GM13977 (cell line): Measurements from ENCODE around the gene AQP11.
A peak's percentile ranks its signal among the peaks of the same experiment; 100 is the strongest.
"Not testable (repeated sequence)": the region's sequence is repeated elsewhere in the genome, so short reads cannot be mapped to it uniquely, and the experiment has no call there.

ENCODE experiments used
- DNase-seq: peaks from one replicate; pipeline ENCODE4 v3.0.0; 2012; ENCODE audit warnings: low spot score
- in situ Hi-C: fragments of 300-500 bp; cut with MboI; formaldehyde crosslinking; loops from one replicate; pipeline ENCODE4 v1.12.0; 2022; ENCODE audit warnings: low sequenced_read_pairs, low pct_unique_long_range_greater_than_20kb, mixed read lengths, inconsistent platforms; ENCODE audit not compliant: unreplicated experiment
- TF ChIP-seq, protein P1 (sequence below): IDR thresholded peaks from 2 replicates; pipeline ENCODE4 v1.5.1; 2012; ENCODE audit warnings: mild to moderate bottlenecking, control low read depth; ENCODE audit not compliant: insufficient read depth; ENCODE audit errors: extremely low read depth, missing control alignments

The AQP11 gene, protein sequence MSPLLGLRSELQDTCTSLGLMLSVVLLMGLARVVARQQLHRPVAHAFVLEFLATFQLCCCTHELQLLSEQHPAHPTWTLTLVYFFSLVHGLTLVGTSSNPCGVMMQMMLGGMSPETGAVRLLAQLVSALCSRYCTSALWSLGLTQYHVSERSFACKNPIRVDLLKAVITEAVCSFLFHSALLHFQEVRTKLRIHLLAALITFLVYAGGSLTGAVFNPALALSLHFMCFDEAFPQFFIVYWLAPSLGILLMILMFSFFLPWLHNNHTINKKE

DNA sequence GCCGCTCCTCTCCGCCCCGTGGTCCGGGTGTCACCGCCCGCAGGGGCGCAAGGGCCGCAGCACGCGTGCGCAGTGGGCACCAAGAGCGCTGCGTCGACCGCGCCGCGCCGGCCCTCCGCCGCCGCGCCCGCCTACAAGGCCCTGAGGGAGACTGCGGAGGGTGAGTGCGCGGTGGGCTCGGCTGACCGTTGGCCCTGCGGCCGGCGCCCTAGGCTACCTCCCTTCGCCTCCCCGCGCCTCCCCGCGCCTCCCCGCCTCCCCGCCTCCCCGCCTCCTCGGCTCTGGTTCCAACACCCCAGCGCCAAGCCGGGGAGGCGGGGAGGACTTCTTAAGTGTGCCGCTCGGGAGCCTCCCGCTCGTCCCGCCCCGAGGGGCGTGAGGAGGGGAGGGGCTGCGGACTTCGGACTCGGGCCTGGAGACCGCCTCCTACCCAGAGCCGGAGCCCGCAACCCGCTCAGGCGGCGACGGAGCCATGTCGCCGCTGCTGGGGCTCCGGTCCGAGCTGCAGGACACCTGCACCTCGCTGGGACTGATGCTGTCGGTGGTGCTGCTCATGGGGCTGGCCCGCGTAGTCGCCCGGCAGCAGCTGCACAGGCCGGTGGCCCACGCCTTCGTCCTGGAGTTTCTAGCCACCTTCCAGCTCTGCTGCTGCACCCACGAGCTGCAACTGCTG, at the start of gene AQP11:
Gene AQP11 (plus strand): TSS at position 433 of the 673 bp plus-strand sequence. CDS start 40 bp downstream, at position 473.
- in situ Hi-C loops, result no loop called here
- DNase-seq, result peak; percentile 93
- TF ChIP-seq, protein P1, sequence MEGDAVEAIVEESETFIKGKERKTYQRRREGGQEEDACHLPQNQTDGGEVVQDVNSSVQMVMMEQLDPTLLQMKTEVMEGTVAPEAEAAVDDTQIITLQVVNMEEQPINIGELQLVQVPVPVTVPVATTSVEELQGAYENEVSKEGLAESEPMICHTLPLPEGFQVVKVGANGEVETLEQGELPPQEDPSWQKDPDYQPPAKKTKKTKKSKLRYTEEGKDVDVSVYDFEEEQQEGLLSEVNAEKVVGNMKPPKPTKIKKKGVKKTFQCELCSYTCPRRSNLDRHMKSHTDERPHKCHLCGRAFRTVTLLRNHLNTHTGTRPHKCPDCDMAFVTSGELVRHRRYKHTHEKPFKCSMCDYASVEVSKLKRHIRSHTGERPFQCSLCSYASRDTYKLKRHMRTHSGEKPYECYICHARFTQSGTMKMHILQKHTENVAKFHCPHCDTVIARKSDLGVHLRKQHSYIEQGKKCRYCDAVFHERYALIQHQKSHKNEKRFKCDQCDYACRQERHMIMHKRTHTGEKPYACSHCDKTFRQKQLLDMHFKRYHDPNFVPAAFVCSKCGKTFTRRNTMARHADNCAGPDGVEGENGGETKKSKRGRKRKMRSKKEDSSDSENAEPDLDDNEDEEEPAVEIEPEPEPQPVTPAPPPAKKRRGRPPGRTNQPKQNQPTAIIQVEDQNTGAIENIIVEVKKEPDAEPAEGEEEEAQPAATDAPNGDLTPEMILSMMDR, result no peak

DNA sequence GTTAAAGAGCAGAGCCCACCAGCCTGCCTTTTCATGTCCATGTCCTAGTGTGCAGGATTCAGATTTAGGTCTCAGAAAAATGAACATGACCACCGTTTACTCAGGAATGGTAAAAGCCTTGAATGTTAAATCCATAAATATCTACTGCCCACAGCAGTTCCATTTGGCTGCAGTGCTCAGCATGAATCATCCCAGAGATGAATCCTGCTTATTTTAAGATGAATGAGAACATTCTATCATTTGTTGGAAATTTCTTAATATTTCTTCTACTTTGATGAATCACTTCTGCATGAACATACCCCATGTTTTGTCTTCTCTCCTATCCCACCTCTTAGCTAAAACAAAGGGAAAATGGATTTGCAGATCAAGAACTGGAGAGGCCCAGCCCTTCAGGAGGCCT, 47.5 kb upstream of the AQP11 start:
- TF ChIP-seq, protein P1, result no peak
- in situ Hi-C loops, result no loop called here
- no peak for DNase-seq

DNA sequence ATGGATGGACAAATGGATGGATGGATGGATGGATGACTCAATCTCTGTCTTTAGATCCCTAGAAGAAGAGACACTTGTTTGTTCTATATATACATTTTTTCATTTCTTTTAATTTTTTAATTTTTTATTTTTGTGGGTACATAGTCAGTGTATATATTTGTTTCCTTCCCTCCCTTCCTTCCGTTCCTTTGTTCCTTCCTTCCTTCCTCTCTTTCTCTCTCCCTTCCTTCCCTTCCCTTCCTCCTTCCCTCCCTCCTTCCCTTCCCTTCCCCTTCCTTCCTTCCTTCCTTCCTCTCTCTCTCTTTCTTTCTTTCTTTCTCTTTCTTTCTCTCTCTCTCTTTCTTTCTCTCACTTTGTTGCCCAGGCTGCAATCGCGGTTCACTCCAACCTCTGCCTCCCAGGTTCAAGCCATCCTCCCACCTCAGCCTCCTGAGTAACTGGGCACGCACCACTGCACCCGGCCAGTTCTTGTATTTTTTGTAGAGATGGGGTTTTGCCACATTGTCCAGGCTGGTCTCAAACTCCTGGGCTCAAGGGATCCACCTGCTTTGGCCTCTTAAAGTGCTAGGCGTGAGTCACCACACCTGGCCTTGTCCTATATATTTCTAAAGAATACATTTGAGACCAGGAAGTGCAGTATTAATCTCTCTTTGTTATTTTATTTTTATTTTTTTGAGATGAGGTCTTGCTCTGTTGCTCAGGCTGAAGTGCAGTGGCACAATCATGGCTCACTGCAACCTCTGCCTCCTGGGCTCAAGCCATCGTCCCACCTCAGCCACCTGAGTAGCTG, 42.5 kb upstream of the AQP11 start:
- DNase-seq, result no peak
- in situ Hi-C loops, result no loop called here
- TF ChIP-seq, protein P1, result no peak

DNA sequence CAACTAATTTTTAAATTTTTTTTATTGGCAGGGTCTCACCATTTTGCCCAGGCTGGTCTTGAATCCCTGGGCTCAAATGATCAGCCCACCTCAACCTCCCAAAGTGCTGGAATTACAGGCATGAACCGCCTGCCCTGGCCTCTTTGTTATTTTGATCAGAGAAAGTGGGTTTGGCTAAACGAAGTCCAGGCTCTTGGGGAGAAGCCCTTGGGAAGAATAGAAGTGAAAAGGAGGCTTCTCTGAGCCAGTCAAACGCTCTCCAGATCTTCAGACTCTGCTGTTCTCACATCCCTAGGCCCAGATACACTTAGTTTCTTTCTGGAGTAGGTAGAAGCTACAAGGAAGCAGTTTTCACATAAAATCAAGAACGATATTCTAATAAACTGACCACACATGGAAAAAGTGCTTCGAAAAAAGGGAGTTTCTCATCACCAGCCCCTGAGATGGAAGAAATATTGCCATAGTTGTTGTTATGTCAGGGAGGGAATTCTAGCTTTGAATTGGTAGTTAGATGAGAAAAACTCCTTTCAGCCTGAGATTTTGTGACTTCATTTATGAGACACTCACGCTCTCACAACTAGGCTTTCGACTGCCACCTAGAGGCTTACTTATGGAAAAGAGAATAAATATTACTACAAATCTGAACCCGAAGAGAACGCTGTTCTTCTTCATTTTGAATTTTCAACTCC, 41.7 kb upstream of the AQP11 start:
- peak; percentile 68 for DNase-seq
- in situ Hi-C loops, result no loop called here
- TF ChIP-seq, protein P1, result peak; percentile 55

DNA sequence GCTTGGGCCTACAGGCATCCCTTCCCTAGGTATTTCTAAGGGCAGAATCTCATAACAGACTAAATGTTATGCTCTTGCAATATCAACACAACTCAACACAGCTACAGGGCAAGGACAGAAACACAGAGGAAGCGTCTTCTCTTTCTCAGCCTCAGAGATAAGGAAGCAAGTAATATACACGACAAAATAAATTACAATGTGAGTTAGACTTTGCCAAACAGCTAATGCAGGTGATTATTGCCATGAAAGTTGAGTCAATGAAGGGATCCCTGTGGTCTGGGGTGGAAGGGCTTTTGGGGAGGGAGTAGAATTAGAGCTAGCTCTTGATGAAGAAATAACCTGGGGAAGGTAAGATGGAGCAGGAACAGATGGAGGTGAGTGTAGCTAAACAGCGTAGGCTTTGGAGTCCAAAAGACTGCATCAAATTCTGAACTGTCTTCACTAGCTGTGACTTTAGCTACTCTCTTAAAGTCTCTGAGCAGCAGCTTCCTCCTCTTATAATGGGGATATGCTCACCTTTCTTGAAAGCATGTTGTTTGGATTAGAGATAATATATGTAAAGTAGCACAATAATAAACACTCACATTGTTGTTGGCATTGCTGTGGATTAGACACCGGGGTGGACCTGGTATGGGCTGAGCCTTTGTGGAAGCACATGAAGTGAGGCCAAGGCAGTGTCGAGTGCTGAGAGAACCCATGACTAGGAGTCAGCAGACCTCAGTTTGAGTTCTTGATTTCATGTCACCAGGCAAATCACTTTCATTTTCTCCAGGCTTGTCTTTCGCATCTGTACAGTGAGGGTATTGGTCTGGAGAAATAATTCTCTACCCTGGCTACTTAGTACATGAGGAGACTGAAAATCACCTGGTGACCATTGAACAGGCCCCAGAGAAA, 41.0 kb upstream of the AQP11 start:
- no peak for DNase-seq
- TF ChIP-seq, protein P1, result no peak
- in situ Hi-C loops, result no loop called here

DNA sequence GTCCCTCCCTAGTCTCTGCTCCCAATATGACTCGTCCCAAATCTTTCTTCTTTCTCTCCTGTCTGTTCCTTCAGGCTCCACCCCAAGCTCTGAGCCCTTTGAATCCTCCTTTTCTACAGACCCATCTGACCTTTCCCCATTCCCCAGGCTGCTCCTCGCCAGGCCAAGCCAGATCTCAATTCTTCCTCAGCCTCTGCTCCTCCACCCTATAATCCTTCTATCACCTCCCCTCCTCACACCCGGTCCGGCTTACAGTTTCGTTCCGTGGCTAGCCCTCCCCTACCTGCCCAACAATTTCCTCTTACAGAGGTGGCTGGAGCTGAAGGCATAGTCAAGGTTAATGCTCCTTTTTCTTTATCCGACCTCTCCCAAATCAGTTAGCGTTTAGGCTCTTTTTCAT, 38.3 kb upstream of the AQP11 start:
- not testable (repeated sequence) for DNase-seq
- in situ Hi-C loops, result loop anchor here (10.0 kb wide), 1 partner anchor 357 kb away; no protein-coding TSS in a partner anchor
